Epidermal melanocyte (primary cell): ENCODE measurements around the gene ELOA2.
"Not testable (repeated sequence)": the region's sequence is repeated elsewhere in the genome, so short reads cannot be mapped to it uniquely, and the experiment has no call there.

ENCODE experiments used
- DNase-seq: peaks from one replicate; pipeline ENCODE4 v3.0.0; 2011; ENCODE audit warnings: low spot score; ENCODE audit not compliant: insufficient read length

ELOA2 gene

GRCh38 chr18:47035156-47035671, at the start of gene ELOA2:
TSS of gene ELOA2 (minus strand) at chr18:47035621. CDS start at chr18:47035264, 357 bp downstream.
- no peak for DNase-seq

- DNase-seq: no peak
Observed at GRCh38 chr18:47081578-47081977, 46.2 kb upstream of the ELOA2 start.

GRCh38 chr18:47080872-47081271, 45.5 kb upstream of the ELOA2 start:
- DNase-seq: no peak

- DNase-seq: no peak
Observed at GRCh38 chr18:47077111-47077510, 41.7 kb upstream of the ELOA2 start.

- no peak for DNase-seq
Observed at GRCh38 chr18:47075098-47075883, 39.9 kb upstream of the ELOA2 start.

- no peak for DNase-seq
Observed at GRCh38 chr18:47067648-47068047, 32.2 kb upstream of the ELOA2 start.

GRCh38 chr18:47063096-47063495, 27.7 kb upstream of the ELOA2 start:
- no peak for DNase-seq

GRCh38 chr18:47062471-47062870, 27.1 kb upstream of the ELOA2 start:
- DNase-seq: no peak

- no peak for DNase-seq
Observed at GRCh38 chr18:47054369-47054768, 18.9 kb upstream of the ELOA2 start.

GRCh38 chr18:47050468-47050867, 15.0 kb upstream of the ELOA2 start:
- DNase-seq: no peak

GRCh38 chr18:47040982-47041381, 5.6 kb upstream of the ELOA2 start:
- DNase-seq: no peak

- DNase-seq: no peak
Observed at GRCh38 chr18:47036927-47037578, 1.6 kb upstream of the ELOA2 start.

GRCh38 chr18:47036298-47036874, 965 bp upstream of the ELOA2 start:
- DNase-seq: no peak

GRCh38 chr18:47034591-47034990, 830 bp downstream of the ELOA2 start:
- not testable (repeated sequence) for DNase-seq

GRCh38 chr18:47032945-47033344, 2.5 kb downstream of the ELOA2 start:
- DNase-seq: no peak

GRCh38 chr18:47030887-47031286, 4.5 kb downstream of the ELOA2 start:
- DNase-seq: not testable (repeated sequence)

- not testable (repeated sequence) for DNase-seq
Observed at GRCh38 chr18:47029684-47030353, 5.6 kb downstream of the ELOA2 start.

- not testable (repeated sequence) for DNase-seq
Observed at GRCh38 chr18:47028738-47029137, 6.7 kb downstream of the ELOA2 start.

GRCh38 chr18:47025557-47026174, 9.8 kb downstream of the ELOA2 start:
- not testable (repeated sequence) for DNase-seq

- not testable (repeated sequence) for DNase-seq
Observed at GRCh38 chr18:47023769-47024465, 11.5 kb downstream of the ELOA2 start.

- not testable (repeated sequence) for DNase-seq
Observed at GRCh38 chr18:47022821-47023220, 12.6 kb downstream of the ELOA2 start.
